HepG2 (cell line): ENCODE data around the gene MARVELD3. TPM values are rescaled to one million over a fixed set of nuclear protein-coding genes. Genes with fewer than 3 reads are reported as not detected.

Experiments used
- BHLHE40 ChIP-seq: IDR thresholded peaks from 2 replicates; pipeline ENCODE4 v1.6.1; 2011; ENCODE audit warnings: low read length, improper control_type of control experiment
- DNMT1 ChIP-seq: sonication (generic); formaldehyde crosslinking; IDR thresholded peaks from 2 replicates; pipeline ENCODE4 v1.5.1; 2020; ENCODE audit warnings: mild to moderate bottlenecking, missing genetic modification reagents
- GMEB2 ChIP-seq: IDR thresholded peaks from 2 replicates; pipeline ENCODE4 v1.6.1; 2016; ENCODE audit warnings: missing biosample characterization, missing genetic modification reagents, low read depth
- HINFP ChIP-seq: sonication (generic); formaldehyde crosslinking; IDR thresholded peaks from 2 replicates; pipeline ENCODE4 v1.4.0; 2020; ENCODE audit warnings: low read depth, mild to moderate bottlenecking, missing genetic modification reagents
- IKZF4 ChIP-seq: sonication (generic); formaldehyde crosslinking; IDR thresholded peaks from 2 replicates; pipeline ENCODE4 v1.5.1; 2020; ENCODE audit warnings: borderline replicate concordance, mild to moderate bottlenecking, low read depth, missing genetic modification reagents; ENCODE audit errors: not compliant biosample characterization
- ISL2 ChIP-seq: sonication (generic); formaldehyde crosslinking; IDR thresholded peaks from 2 replicates; pipeline ENCODE4 v1.5.0; 2020; ENCODE audit warnings: missing genetic modification reagents
- MIER3 ChIP-seq: IDR thresholded peaks from 2 replicates; pipeline ENCODE4 v1.6.1; 2016; ENCODE audit warnings: missing compliant biosample characterization, borderline replicate concordance
- NFKB2 ChIP-seq: sonication (generic); formaldehyde crosslinking; IDR thresholded peaks from 2 replicates; pipeline ENCODE4 v1.4.0; 2020; ENCODE audit warnings: missing genetic modification reagents, borderline replicate concordance
- NPAS2 ChIP-seq: sonication (generic); formaldehyde crosslinking; IDR thresholded peaks from 2 replicates; pipeline ENCODE4 v1.8.0; 2022; ENCODE audit warnings: mild to moderate bottlenecking, missing genetic modification reagents, borderline replicate concordance
- SMAD3 ChIP-seq: sonication (generic); formaldehyde crosslinking; IDR thresholded peaks from 2 replicates; pipeline ENCODE4 v1.4.0; 2020; ENCODE audit warnings: missing genetic modification reagents
- THAP7 ChIP-seq: sonication (generic); formaldehyde crosslinking; IDR thresholded peaks from 2 replicates; pipeline ENCODE4 v1.8.1; 2023; ENCODE audit warnings: mild to moderate bottlenecking, missing genetic modification reagents
- TOPORS ChIP-seq: sonication (generic); formaldehyde crosslinking; IDR thresholded peaks from 2 replicates; pipeline ENCODE4 v1.8.0; 2023; ENCODE audit warnings: mild to moderate bottlenecking, missing genetic modification reagents
- ZBTB43 ChIP-seq: sonication (generic); formaldehyde crosslinking; conservative IDR thresholded peaks from 2 replicates; pipeline ENCODE4 v1.4.0; 2020; ENCODE audit warnings: missing genetic modification reagents
- ZNF207 ChIP-seq: fragments of 450-650 bp; IDR thresholded peaks from 2 replicates; pipeline ENCODE4 v1.6.1; 2016; ENCODE audit warnings: antibody characterized with exemption, borderline replicate concordance
- ZNF280D ChIP-seq: sonication (generic); formaldehyde crosslinking; IDR thresholded peaks from 2 replicates; pipeline ENCODE4 v1.5.1; 2020; ENCODE audit warnings: mild to moderate bottlenecking, missing genetic modification reagents
- ZNF432 ChIP-seq: sonication (generic); formaldehyde crosslinking; IDR thresholded peaks from 2 replicates; pipeline ENCODE4 v1.5.0; 2020; ENCODE audit warnings: missing genetic modification reagents, mild to moderate bottlenecking, borderline replicate concordance
- ZNF513 ChIP-seq: sonication (generic); formaldehyde crosslinking; conservative IDR thresholded peaks from 2 replicates; pipeline ENCODE4 v1.5.0; 2020; ENCODE audit warnings: missing genetic modification reagents
- ZNF709 ChIP-seq: sonication (generic); formaldehyde crosslinking; IDR thresholded peaks from 2 replicates; pipeline ENCODE4 v1.5.0; 2020; ENCODE audit warnings: mild to moderate bottlenecking, missing genetic modification reagents
- polyA plus RNA-seq, 8 experiments: library from polyadenylated mRNA; depleted of rRNA in 3 of 8; stranded (reverse) in 7 of 8; unstranded in 1 of 8; fragments of >200 nt; fragmentation: Illumina TruSeq in 4 of 8; extraction: Trizol in 4 of 8; gene quantifications; 2 replicates each; pipeline versions ENCODE4 v1.2.1 to v1.2.3, GENCODE V29; 2011 to 2016; ENCODE audit warnings: low read depth in 4 of 8, missing spikeins in 1 of 8, mixed read lengths in 1 of 8; ENCODE audit not compliant: insufficient read depth in 1 of 8
- total RNA-seq, 5 experiments: library from RNA; depleted of rRNA; stranded (reverse); fragments of >200 nt; fragmentation: Illumina TruSeq; extraction: Trizol; gene quantifications; 2 replicates each; pipeline ENCODE4 v1.2.3, GENCODE V29; 2016; ENCODE audit warnings: low read depth in 1 of 5

The MARVELD3 gene
- total and polyA plus RNA-seq, 2 of the 13 experiments (the other 11 are each of a cell fraction or from before 2014, with no cell fraction given) = 4.8 to 5.6 TPM

GRCh38 chr16:71670537-71670936, 44.6 kb downstream of the MARVELD3 start (continued):
- TF ChIP-seq ZNF709 = no peak
- no peak for TF ChIP-seq ZBTB43 (CRISPR knock-in tag)
- no peak for TF ChIP-seq SMAD3 (CRISPR knock-in tag)
- TF ChIP-seq ZNF432 = no peak
- no peak for TF ChIP-seq THAP7 (CRISPR knock-in tag)
- TF ChIP-seq DNMT1 (CRISPR knock-in tag) = no peak
- TF ChIP-seq NPAS2 = no peak
- no peak for TF ChIP-seq TOPORS (CRISPR knock-in tag)
- no peak for TF ChIP-seq IKZF4 (CRISPR knock-in tag)
- TF ChIP-seq BHLHE40 = peak; percentile 65
- TF ChIP-seq HINFP (CRISPR knock-in tag) = no peak
- no peak for TF ChIP-seq MIER3 (CRISPR knock-in tag)
- TF ChIP-seq GMEB2 (CRISPR knock-in tag) = no peak
- TF ChIP-seq ZNF513 (CRISPR knock-in tag) = no peak
- TF ChIP-seq ZNF280D = no peak; the same call in 1 of the 2 replicates
- TF ChIP-seq NFKB2 = no peak
- no peak for TF ChIP-seq ISL2 (CRISPR knock-in tag)
- no peak for TF ChIP-seq ZNF207
